HEK293 (cell line): Measurements from ENCODE around the gene METTL16.

ENCODE experiments used
- CTCF ChIA-PET: fragments of 350-600 bp; formaldehyde crosslinking; extraction: SDS; loops from one replicate; lab custom pipeline; 2021; ENCODE audit warnings: antibody characterized with exemption; lab: Yijun Ruan, JAX
- POLR2A ChIA-PET: fragments of 300-600 bp; formaldehyde crosslinking; extraction: SDS; loops from one replicate; lab custom pipeline; 2020; ENCODE audit warnings: antibody characterized with exemption, inconsistent platforms; lab: Yijun Ruan, JAX
- H3K27ac ChIP-seq: fragments of 200-500 bp; sonication (Bioruptor generic); 2 replicates; pipeline ENCODE4 v1.5.1; 2014; ENCODE audit warnings: low read depth, low read length, control low read depth, inconsistent platforms; ENCODE audit errors: extremely low read depth
- H3K36me3 ChIP-seq, 2 experiments: fragments of 200-500 bp in 1 of 2; sonication (Bioruptor generic) in 1 of 2; 1 replicate in 1 of 2; 2 replicates in 1 of 2; pipeline ENCODE4 v1.5.1; 2014 to 2017; ENCODE audit warnings: inconsistent platforms in 2 of 2, low read length in 2 of 2; ENCODE audit not compliant: control insufficient read depth in 2 of 2, insufficient read depth in 1 of 2
- H3K4me1 ChIP-seq: fragments of 200-500 bp; sonication (Bioruptor generic); 2 replicates; pipeline ENCODE4 v1.5.1; 2014; ENCODE audit warnings: mild to moderate bottlenecking, low read length, inconsistent platforms; ENCODE audit not compliant: control insufficient read depth, insufficient read depth
- H3K4me3 ChIP-seq: 2 replicates; pipeline ENCODE4 v1.5.1; 2011; ENCODE audit warnings: low read depth, mild to moderate bottlenecking, control low read depth, low read length, moderate library complexity
- H3K9me3 ChIP-seq: fragments of 200-500 bp; sonication (Bioruptor generic); 2 replicates; pipeline ENCODE4 v1.5.1; 2014; ENCODE audit warnings: low read depth, low read length, inconsistent platforms; ENCODE audit not compliant: control insufficient read depth, insufficient read depth
- HOXD13 ChIP-seq: sonication (generic); formaldehyde crosslinking; IDR thresholded peaks from 2 replicates; pipeline ENCODE4 v1.8.0; 2022; ENCODE audit warnings: missing genetic modification reagents, borderline replicate concordance
- KLF16 ChIP-seq: fragments of 450-650 bp; formaldehyde crosslinking; IDR thresholded peaks from 2 replicates; pipeline ENCODE4 v1.5.1; 2017; ENCODE audit warnings: missing biosample characterization, missing genetic modification characterization
- SCRT2 ChIP-seq: fragments of 450-650 bp; formaldehyde crosslinking; IDR thresholded peaks from 2 replicates; pipeline ENCODE4 v1.5.1; 2016; ENCODE audit warnings: missing biosample characterization, missing genetic modification characterization
- ZBTB48 ChIP-seq: fragments of 450-650 bp; formaldehyde crosslinking; IDR thresholded peaks from 2 replicates; pipeline ENCODE4 v1.5.1; 2016; ENCODE audit warnings: missing biosample characterization, missing genetic modification characterization
- ZEB2 ChIP-seq: fragments of 450-650 bp; formaldehyde crosslinking; IDR thresholded peaks from 2 replicates; pipeline ENCODE4 v1.5.1; 2016; ENCODE audit warnings: missing biosample characterization, missing genetic modification characterization
- ZFHX2 ChIP-seq: fragments of 450-650 bp; formaldehyde crosslinking; conservative IDR thresholded peaks from 2 replicates; pipeline ENCODE4 v1.5.1; 2016; ENCODE audit warnings: missing biosample characterization, missing genetic modification characterization
- ZFP69B ChIP-seq: fragments of 450-650 bp; formaldehyde crosslinking; IDR thresholded peaks from 2 replicates; pipeline ENCODE4 v1.5.1; 2016; ENCODE audit warnings: missing biosample characterization, missing genetic modification characterization
- ZNF10 ChIP-seq: fragments of 450-650 bp; formaldehyde crosslinking; IDR thresholded peaks from 2 replicates; pipeline ENCODE4 v1.5.1; 2017; ENCODE audit warnings: missing biosample characterization, missing genetic modification characterization
- ZNF112 ChIP-seq: fragments of 450-650 bp; formaldehyde crosslinking; IDR thresholded peaks from 2 replicates; pipeline ENCODE4 v1.5.0; 2017; ENCODE audit warnings: missing biosample characterization, missing genetic modification characterization
- ZNF155 ChIP-seq: fragments of 450-650 bp; formaldehyde crosslinking; IDR thresholded peaks from 2 replicates; pipeline ENCODE4 v1.5.1; 2016; ENCODE audit warnings: missing biosample characterization, missing genetic modification characterization
- ZNF169 ChIP-seq: fragments of 450-650 bp; formaldehyde crosslinking; IDR thresholded peaks from 2 replicates; pipeline ENCODE4 v1.5.1; 2016; ENCODE audit warnings: missing biosample characterization, missing genetic modification characterization
- ZNF274 ChIP-seq, 2 experiments: fragments of 200-500 bp in 1 of 2; fragments of 450-650 bp in 1 of 2; sonication (Bioruptor generic) in 1 of 2; formaldehyde crosslinking in 1 of 2; IDR thresholded peaks; 2 replicates each; pipeline versions ENCODE4 v1.5.1 to v1.6.1; 2014 to 2016; ENCODE audit warnings: borderline replicate concordance in 1 of 2, inconsistent platforms in 1 of 2, low read length in 1 of 2, missing biosample characterization in 1 of 2, missing genetic modification characterization in 1 of 2
- ZNF548 ChIP-seq: fragments of 450-650 bp; formaldehyde crosslinking; IDR thresholded peaks from 2 replicates; pipeline ENCODE4 v1.5.1; 2016; ENCODE audit warnings: missing biosample characterization, missing genetic modification characterization
- ZNF561 ChIP-seq: fragments of 450-650 bp; IDR thresholded peaks from 2 replicates; pipeline ENCODE4 v1.5.1; 2018; ENCODE audit warnings: missing biosample characterization, missing genetic modification characterization, borderline replicate concordance
- ZNF585B ChIP-seq: fragments of 450-650 bp; formaldehyde crosslinking; IDR thresholded peaks from 2 replicates; pipeline ENCODE4 v1.5.1; 2016; ENCODE audit warnings: missing biosample characterization, missing genetic modification characterization
- ZNF596 ChIP-seq: fragments of 450-650 bp; IDR thresholded peaks from 2 replicates; pipeline ENCODE4 v1.5.0; 2018; ENCODE audit warnings: missing biosample characterization, mild to moderate bottlenecking, missing genetic modification characterization, moderate library complexity
- ZNF600 ChIP-seq: fragments of 450-650 bp; formaldehyde crosslinking; IDR thresholded peaks from 2 replicates; pipeline ENCODE4 v1.5.1; 2016; ENCODE audit warnings: missing biosample characterization, missing genetic modification characterization
- ZNF677 ChIP-seq: fragments of 450-650 bp; IDR thresholded peaks from 2 replicates; pipeline ENCODE4 v1.5.0; 2018; ENCODE audit warnings: missing biosample characterization, mild to moderate bottlenecking, missing genetic modification characterization, moderate library complexity
- ZNF768 ChIP-seq: fragments of 450-650 bp; formaldehyde crosslinking; IDR thresholded peaks from 2 replicates; pipeline ENCODE4 v1.5.1; 2018; ENCODE audit warnings: missing biosample characterization, mild to moderate bottlenecking, missing genetic modification characterization
- ZXDB ChIP-seq: fragments of 450-650 bp; formaldehyde crosslinking; IDR thresholded peaks from 2 replicates; pipeline ENCODE4 v1.5.1; 2016; ENCODE audit warnings: missing biosample characterization, missing genetic modification characterization
- TF ChIP-seq, protein P1 (sequence below): fragments of 450-650 bp; formaldehyde crosslinking; IDR thresholded peaks from 2 replicates; pipeline ENCODE4 v1.5.1; 2016; ENCODE audit warnings: missing biosample characterization, missing genetic modification characterization
- TF ChIP-seq, protein P2 (sequence below): fragments of 450-650 bp; formaldehyde crosslinking; IDR thresholded peaks from 2 replicates; pipeline ENCODE4 v1.5.1; 2016; ENCODE audit warnings: missing biosample characterization, missing genetic modification characterization
- TF ChIP-seq, protein P3 (sequence below): fragments of 450-650 bp; formaldehyde crosslinking; IDR thresholded peaks from 2 replicates; pipeline ENCODE4 v1.5.1; 2016; ENCODE audit warnings: missing biosample characterization, missing genetic modification characterization

METTL16 gene

GRCh38 chr17:2453325-2453724 is 58.4 kb downstream of the METTL16 start (continued):
- no peak for TF ChIP-seq ZNF600 (tag by site-specific recombination)
- no peak for TF ChIP-seq HOXD13 (CRISPR knock-in tag)

DNA sequence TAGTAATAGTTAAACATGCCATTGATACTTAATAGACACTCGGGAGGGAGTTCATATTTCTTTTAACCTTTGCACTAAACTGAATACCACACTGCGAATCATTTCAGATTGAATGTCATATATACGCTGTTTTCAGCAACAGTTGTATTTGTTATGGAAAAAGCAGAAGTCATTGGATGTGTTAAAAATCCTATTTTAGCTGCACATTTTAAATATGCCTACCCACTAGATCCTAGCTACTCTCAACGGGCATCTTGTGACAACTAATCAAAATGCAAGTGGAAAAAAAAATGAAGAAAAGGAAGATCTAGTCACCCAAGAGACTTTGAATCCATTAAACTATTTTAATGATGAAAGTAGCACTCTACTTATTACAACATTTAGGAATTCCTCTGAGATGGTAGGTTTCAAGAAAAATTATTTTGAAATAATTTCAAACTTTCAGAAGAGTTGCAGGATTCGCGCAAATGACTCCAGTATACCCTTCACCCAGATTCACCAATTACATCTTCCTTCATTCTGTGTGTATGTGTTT is 59.4 kb downstream of the METTL16 start:
- no peak overlapping the region for H3K27ac ChIP-seq
- TF ChIP-seq HOXD13 (CRISPR knock-in tag) (no peak), ZNF677 (tag by site-specific recombination) (no peak), ZNF274 (IDR thresholded peaks at IDR 0.05; ENCODE audit: low read length) (no peak), ZNF274 (tag by site-specific recombination; IDR thresholded peaks at IDR 0.05; ENCODE audit: borderline replicate concordance) (no peak), ZNF155 (tag by site-specific recombination) (no peak)
- ChIA-PET CTCF (interaction anchor here (0.8 to 1.8 kb wide), 3 partner anchors 36 to 72 kb away, joined by 3 to 8 read pairs (median 7); no protein-coding TSS in a partner anchor), POLR2A (no interaction called here)
- peaks cover 8 to 16% of the 10 kb centered on the region in 2 experiments; a peak in 2 of 3 replicates for H3K36me3 ChIP-seq
- H3K4me3 ChIP-seq, result no peak overlapping the region
- no peaks in the 10 kb centered on the region for H3K9me3 ChIP-seq
- no peaks in the 10 kb centered on the region for H3K4me1 ChIP-seq

DNA sequence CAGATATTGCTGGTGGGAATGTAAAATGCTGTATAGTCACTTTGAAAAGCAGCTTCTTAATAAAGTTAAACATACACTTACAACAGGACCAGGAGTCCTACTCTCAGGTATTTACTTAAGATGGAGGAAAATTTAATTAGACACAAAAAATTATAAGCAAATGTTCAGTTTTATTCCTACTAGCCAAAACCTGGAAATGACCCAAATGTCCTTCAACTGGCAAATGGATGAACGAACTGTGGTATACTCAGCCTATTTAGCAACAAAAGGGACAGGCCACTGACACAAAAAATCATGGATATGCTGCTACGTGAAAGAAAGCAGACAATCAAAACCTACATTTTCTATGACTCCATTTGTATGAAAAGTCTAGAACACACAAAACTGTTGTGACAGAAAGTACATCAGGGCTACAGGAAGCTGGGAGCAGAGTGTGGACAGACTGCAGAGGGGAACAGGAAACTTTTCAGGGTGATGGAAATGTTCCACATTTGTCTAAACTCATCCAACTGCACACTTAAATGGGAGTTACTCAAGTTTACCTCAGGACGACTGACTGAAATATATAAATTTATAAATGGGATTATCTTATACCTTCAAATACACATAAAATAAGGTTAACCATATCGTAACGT is 61.6 kb downstream of the METTL16 start:
- Histone ChIP-seq H3K27ac (no peak overlapping the region), H3K36me3 (peaks cover 5 to 12% of the 10 kb centered on the region in 2 experiments; a peak in 2 of 3 replicates), H3K9me3 (no peaks in the 10 kb centered on the region; the same call in 1 of the 2 replicates), H3K4me1 (no peaks in the 10 kb centered on the region), H3K4me3 (no peak overlapping the region)
- ChIA-PET CTCF (interaction anchor here (0.6 to 1.3 kb wide), 4 partner anchors 18 to 387 kb away, joined by 3 to 8 read pairs (median 3); no protein-coding TSS in a partner anchor), POLR2A (no interaction called here)
- TF ChIP-seq ZNF10 (tag by site-specific recombination) (no peak), ZNF585B (tag by site-specific recombination) (no peak), ZBTB48 (tag by site-specific recombination) (no peak)
- TF ChIP-seq, protein P1, sequence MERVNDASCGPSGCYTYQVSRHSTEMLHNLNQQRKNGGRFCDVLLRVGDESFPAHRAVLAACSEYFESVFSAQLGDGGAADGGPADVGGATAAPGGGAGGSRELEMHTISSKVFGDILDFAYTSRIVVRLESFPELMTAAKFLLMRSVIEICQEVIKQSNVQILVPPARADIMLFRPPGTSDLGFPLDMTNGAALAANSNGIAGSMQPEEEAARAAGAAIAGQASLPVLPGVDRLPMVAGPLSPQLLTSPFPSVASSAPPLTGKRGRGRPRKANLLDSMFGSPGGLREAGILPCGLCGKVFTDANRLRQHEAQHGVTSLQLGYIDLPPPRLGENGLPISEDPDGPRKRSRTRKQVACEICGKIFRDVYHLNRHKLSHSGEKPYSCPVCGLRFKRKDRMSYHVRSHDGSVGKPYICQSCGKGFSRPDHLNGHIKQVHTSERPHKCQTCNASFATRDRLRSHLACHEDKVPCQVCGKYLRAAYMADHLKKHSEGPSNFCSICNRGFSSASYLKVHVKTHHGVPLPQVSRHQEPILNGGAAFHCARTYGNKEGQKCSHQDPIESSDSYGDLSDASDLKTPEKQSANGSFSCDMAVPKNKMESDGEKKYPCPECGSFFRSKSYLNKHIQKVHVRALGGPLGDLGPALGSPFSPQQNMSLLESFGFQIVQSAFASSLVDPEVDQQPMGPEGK (tag by site-specific recombination), result no peak

DNA sequence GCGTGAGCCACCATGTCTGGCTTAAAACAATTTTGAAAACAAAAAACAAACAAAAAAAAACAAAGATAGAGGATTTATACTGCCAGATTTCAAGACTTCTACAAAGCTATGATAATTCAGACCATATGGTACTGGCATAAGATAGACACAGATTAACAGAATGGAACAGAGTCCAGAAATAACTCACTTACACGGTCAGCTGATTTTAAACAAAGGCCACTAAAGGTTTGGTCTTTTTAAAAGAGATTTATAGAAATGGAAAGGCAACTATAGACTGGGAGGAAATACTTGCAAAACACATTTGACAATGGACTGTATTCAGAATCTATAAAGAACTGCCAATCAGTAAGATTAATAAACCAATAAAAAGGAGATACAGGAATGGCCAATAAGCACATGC is 62.2 kb downstream of the METTL16 start:
- ChIA-PET POLR2A (interaction anchor here (0.9 kb wide), 1 partner anchor 10 kb away, joined by 3 read pairs; no protein-coding TSS in a partner anchor), CTCF (interaction anchor here (0.6 to 1.3 kb wide), 3 partner anchors 18 to 67 kb away, joined by 3 to 8 read pairs (median 3); no protein-coding TSS in a partner anchor)
- Histone ChIP-seq H3K4me1 (no peaks in the 10 kb centered on the region), H3K9me3 (no peaks in the 10 kb centered on the region; the same call in 1 of the 2 replicates), H3K4me3 (no peak overlapping the region), H3K27ac (no peak overlapping the region), H3K36me3 (peaks cover 5 to 15% of the 10 kb centered on the region in 2 experiments; a peak in 2 of 3 replicates)
- TF ChIP-seq KLF16 (no peak), ZEB2 (tag by site-specific recombination) (no peak), ZNF561 (tag by site-specific recombination) (no peak), ZNF768 (tag by site-specific recombination) (no peak), ZNF112 (tag by site-specific recombination) (no peak), ZNF596 (tag by site-specific recombination) (no peak), ZNF10 (tag by site-specific recombination) (no peak), ZNF548 (tag by site-specific recombination) (no peak), ZFHX2 (tag by site-specific recombination) (no peak), ZNF169 (tag by site-specific recombination) (no peak), ZXDB (tag by site-specific recombination) (no peak), ZFP69B (no peak), SCRT2 (tag by site-specific recombination) (no peak)
- TF ChIP-seq, protein P2, sequence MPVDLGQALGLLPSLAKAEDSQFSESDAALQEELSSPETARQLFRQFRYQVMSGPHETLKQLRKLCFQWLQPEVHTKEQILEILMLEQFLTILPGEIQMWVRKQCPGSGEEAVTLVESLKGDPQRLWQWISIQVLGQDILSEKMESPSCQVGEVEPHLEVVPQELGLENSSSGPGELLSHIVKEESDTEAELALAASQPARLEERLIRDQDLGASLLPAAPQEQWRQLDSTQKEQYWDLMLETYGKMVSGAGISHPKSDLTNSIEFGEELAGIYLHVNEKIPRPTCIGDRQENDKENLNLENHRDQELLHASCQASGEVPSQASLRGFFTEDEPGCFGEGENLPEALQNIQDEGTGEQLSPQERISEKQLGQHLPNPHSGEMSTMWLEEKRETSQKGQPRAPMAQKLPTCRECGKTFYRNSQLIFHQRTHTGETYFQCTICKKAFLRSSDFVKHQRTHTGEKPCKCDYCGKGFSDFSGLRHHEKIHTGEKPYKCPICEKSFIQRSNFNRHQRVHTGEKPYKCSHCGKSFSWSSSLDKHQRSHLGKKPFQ (tag by site-specific recombination), result no peak
- TF ChIP-seq, protein P3, sequence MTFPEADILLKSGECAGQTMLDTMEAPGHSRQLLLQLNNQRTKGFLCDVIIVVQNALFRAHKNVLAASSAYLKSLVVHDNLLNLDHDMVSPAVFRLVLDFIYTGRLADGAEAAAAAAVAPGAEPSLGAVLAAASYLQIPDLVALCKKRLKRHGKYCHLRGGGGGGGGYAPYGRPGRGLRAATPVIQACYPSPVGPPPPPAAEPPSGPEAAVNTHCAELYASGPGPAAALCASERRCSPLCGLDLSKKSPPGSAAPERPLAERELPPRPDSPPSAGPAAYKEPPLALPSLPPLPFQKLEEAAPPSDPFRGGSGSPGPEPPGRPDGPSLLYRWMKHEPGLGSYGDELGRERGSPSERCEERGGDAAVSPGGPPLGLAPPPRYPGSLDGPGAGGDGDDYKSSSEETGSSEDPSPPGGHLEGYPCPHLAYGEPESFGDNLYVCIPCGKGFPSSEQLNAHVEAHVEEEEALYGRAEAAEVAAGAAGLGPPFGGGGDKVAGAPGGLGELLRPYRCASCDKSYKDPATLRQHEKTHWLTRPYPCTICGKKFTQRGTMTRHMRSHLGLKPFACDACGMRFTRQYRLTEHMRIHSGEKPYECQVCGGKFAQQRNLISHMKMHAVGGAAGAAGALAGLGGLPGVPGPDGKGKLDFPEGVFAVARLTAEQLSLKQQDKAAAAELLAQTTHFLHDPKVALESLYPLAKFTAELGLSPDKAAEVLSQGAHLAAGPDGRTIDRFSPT (tag by site-specific recombination), result no peak
